PC-3 (cell line): ENCODE data around the gene EEPD1. TPM values are rescaled to one million over a fixed set of nuclear protein-coding genes. Genes with fewer than 3 reads are reported as not detected.

ENCODE experiments used
- ATAC-seq: fragments of 200-7000 bp; cut with Tn5 transposase; 2 replicates; pipeline ENCODE4 v1.9.1; 2020; ENCODE audit warnings: mild to moderate bottlenecking, moderate library complexity
- BruUV-seq: library from RNA; stranded (reverse); fragments of 400-500 nt; replicated peaks from 2 replicates; lab custom pipeline; 2021; lab: Mats Ljungman, UMichigan
- CTCF ChIA-PET: fragments of 300-600 bp; sonication (Branson Sonifier 250); formaldehyde crosslinking; loops from one replicate; lab custom pipeline; 2022; ENCODE audit warnings: antibody characterized with exemption; lab: Charles Lee
- POLR2A ChIA-PET: fragments of 300-600 bp; sonication (Branson Sonifier 250); formaldehyde crosslinking; loops from one replicate; lab custom pipeline; 2022; ENCODE audit warnings: antibody characterized with exemption; ENCODE audit not compliant: unreplicated experiment; lab: Charles Lee
- DNase-seq: peaks from one replicate; pipeline ENCODE4 v3.0.0-alpha.2; 2015
- H2AFZ ChIP-seq: fragments of 300-600 bp; sonication (generic); 2 replicates; pipeline ENCODE4 v1.6.0; 2016; ENCODE audit warnings: antibody characterized with exemption, low read length
- H3F3A ChIP-seq: fragments of 300-600 bp; sonication (generic); one replicate; pipeline ENCODE4 v1.6.0; 2017; ENCODE audit warnings: antibody characterized with exemption, low read length, control low read depth, mild to moderate bottlenecking; ENCODE audit not compliant: unreplicated experiment
- H3K27ac ChIP-seq: fragments of 300-600 bp; sonication (generic); 2 replicates; pipeline ENCODE4 v1.5.1; 2016; ENCODE audit warnings: mild to moderate bottlenecking, low read length
- H3K27me3 ChIP-seq: fragments of 300-600 bp; sonication (generic); 2 replicates; pipeline ENCODE4 v1.6.1; 2016; ENCODE audit warnings: low read length, mixed read lengths
- H3K36me3 ChIP-seq: fragments of 300-600 bp; sonication (generic); 2 replicates; pipeline ENCODE4 v1.6.1; 2016; ENCODE audit warnings: low read depth, mixed run types, low read length, mixed read lengths
- H3K4me1 ChIP-seq: fragments of 300-600 bp; sonication (generic); 2 replicates; pipeline ENCODE4 v1.5.1; 2016; ENCODE audit warnings: low read length; ENCODE audit not compliant: insufficient read depth
- H3K4me2 ChIP-seq: fragments of 300-600 bp; sonication (generic); 2 replicates; pipeline ENCODE4 v1.6.0; 2016; ENCODE audit warnings: low read length
- H3K4me3 ChIP-seq: fragments of 300-600 bp; sonication (generic); 2 replicates; pipeline ENCODE4 v1.5.1; 2016; ENCODE audit warnings: mild to moderate bottlenecking, low read length, mixed read lengths
- H3K79me2 ChIP-seq: fragments of 300-600 bp; sonication (generic); 2 replicates; pipeline ENCODE4 v1.6.1; 2017; ENCODE audit warnings: low read length, mixed read lengths
- H3K9ac ChIP-seq: fragments of 300-600 bp; sonication (generic); 2 replicates; pipeline ENCODE4 v1.6.0; 2016; ENCODE audit warnings: mild to moderate bottlenecking, low read length
- H3K9me2 ChIP-seq: fragments of 300-600 bp; sonication (generic); replicated peaks from 2 replicates; pipeline ENCODE4 v1.6.1; 2016; ENCODE audit warnings: mixed run types, low read length, mixed read lengths
- H3K9me3 ChIP-seq: fragments of 300-600 bp; sonication (generic); 2 replicates; pipeline ENCODE4 v1.6.1; 2016; ENCODE audit warnings: low read length, mixed read lengths
- H4K20me1 ChIP-seq: fragments of 300-600 bp; sonication (generic); 2 replicates; pipeline ENCODE4 v1.6.1; 2016; ENCODE audit warnings: low read length, mixed read lengths
- CTCF ChIP-seq: fragments of 300-600 bp; sonication (generic); conservative IDR thresholded peaks from 2 replicates; pipeline ENCODE4 v1.5.1; 2017; ENCODE audit warnings: antibody characterized with exemption, low read depth, mild to moderate bottlenecking, low read length
- EZH2 ChIP-seq: fragments of 300-600 bp; sonication (generic); IDR thresholded peaks from one replicate; pipeline ENCODE4 v1.6.1; 2017; ENCODE audit warnings: antibody characterized with exemption, mild to moderate bottlenecking, low read length; ENCODE audit not compliant: unreplicated experiment
- EZH2phosphoT487 ChIP-seq: fragments of 300-600 bp; sonication (generic); IDR thresholded peaks from 2 replicates; pipeline ENCODE4 v1.6.1; 2018; ENCODE audit warnings: mild to moderate bottlenecking, antibody characterized with exemption, low read length, borderline replicate concordance
- intact Hi-C: fragments of 100-400 bp; cut with micrococcal nuclease; formaldehyde crosslinking; loops from 2 replicates; pipeline ENCODE4 v1.9.0; 2023
- total RNA-seq: library from RNA; depleted of rRNA; stranded (reverse); fragments of >200 nt; gene quantifications from 2 replicates; pipeline ENCODE4 v1.2.3, GENCODE V29; 2014

EEPD1 gene
- total RNA-seq, 1 experiment from 2014 or later = 28.3 TPM

- Histone ChIP-seq H3K27me3 (no peaks in the 10 kb centered on the region), H3K9me3 (no peaks in the 10 kb centered on the region), H3K36me3 (peaks cover 4% of the 10 kb centered on the region; the same call in 1 of the 2 replicates), H3K27ac (no peak overlapping the region), H3K4me2 (no peak overlapping the region), H2AFZ (no peak overlapping the region), H3K79me2 (peaks cover 17% of the 10 kb centered on the region), H3K9ac (no peak overlapping the region), H3K4me1 (peaks cover 25% of the 10 kb centered on the region), H4K20me1 (no peaks in the 10 kb centered on the region), H3K9me2 (no peaks in the 10 kb centered on the region), H3K4me3 (no peak overlapping the region), H3F3A (peaks cover 4% of the 10 kb centered on the region)
- intact Hi-C loops = no loop called here
- TF ChIP-seq EZH2phosphoT487 = no peak
- TF ChIP-seq EZH2 = no peak
- no peak for TF ChIP-seq CTCF
- POLR2A ChIA-PET = no interaction called here
- CTCF ChIA-PET = no interaction called here
- no peak for ATAC-seq
- DNase-seq = no peak
- BruUV-seq = no TSS peak
Observed at GRCh38 chr7:36265680-36266079, 112.6 kb downstream of the EEPD1 start.

GRCh38 chr7:36266190-36266589 is 113.1 kb downstream of the EEPD1 start:
- H2AFZ ChIP-seq = no peak overlapping the region
- no peak overlapping the region for H3K4me2 ChIP-seq
- no peak overlapping the region for H3K9ac ChIP-seq
- TF ChIP-seq EZH2phosphoT487 (no peak), CTCF (no peak), EZH2 (no peak)
- BruUV-seq = no TSS peak
- peaks cover 4% of the 10 kb centered on the region; the same call in 1 of the 2 replicates for H3K36me3 ChIP-seq
- intact Hi-C loops = no loop called here
- ChIA-PET CTCF (no interaction called here), POLR2A (no interaction called here)
- DNase-seq (no peak), ATAC-seq (no peak)
- no peaks in the 10 kb centered on the region for H4K20me1 ChIP-seq
- no peak overlapping the region for H3K27ac ChIP-seq
- H3K27me3 ChIP-seq = no peaks in the 10 kb centered on the region
- H3K79me2 ChIP-seq = peaks cover 17% of the 10 kb centered on the region
- H3F3A ChIP-seq = peaks cover 4% of the 10 kb centered on the region
- H3K9me2 ChIP-seq = no peaks in the 10 kb centered on the region
- H3K4me3 ChIP-seq = no peak overlapping the region
- H3K4me1 ChIP-seq = peaks cover 20% of the 10 kb centered on the region
- no peaks in the 10 kb centered on the region for H3K9me3 ChIP-seq

GRCh38 chr7:36266683-36267082 is 113.6 kb downstream of the EEPD1 start:
- no peak overlapping the region for H3K9ac ChIP-seq
- DNase-seq = peak; percentile 45
- H3K36me3 ChIP-seq = peaks cover 4% of the 10 kb centered on the region; the same call in 1 of the 2 replicates
- no peaks in the 10 kb centered on the region for H3K9me2 ChIP-seq
- peak; percentile 33; the same call in 1 of the 2 replicates for ATAC-seq
- H3K79me2 ChIP-seq = peaks cover 17% of the 10 kb centered on the region
- no peaks in the 10 kb centered on the region for H3K27me3 ChIP-seq
- H3K4me2 ChIP-seq = no peak overlapping the region
- H3K9me3 ChIP-seq = no peaks in the 10 kb centered on the region
- intact Hi-C loops = no loop called here
- H2AFZ ChIP-seq = no peak overlapping the region
- H3F3A ChIP-seq = peaks cover 2% of the 10 kb centered on the region
- no TSS peak for BruUV-seq
- no peaks in the 10 kb centered on the region for H4K20me1 ChIP-seq
- no peak overlapping the region for H3K4me3 ChIP-seq
- peaks cover 15% of the 10 kb centered on the region for H3K4me1 ChIP-seq
- TF ChIP-seq CTCF (no peak), EZH2phosphoT487 (no peak), EZH2 (no peak)
- ChIA-PET CTCF (no interaction called here), POLR2A (no interaction called here)
- H3K27ac ChIP-seq = no peak overlapping the region
